Choroid plexus epithelial cell (primary cell): ENCODE data around the gene MACO1.

ENCODE experiments used
- DNase-seq: peaks from one replicate; pipeline ENCODE4 v3.0.0-alpha.2; 2010; ENCODE audit warnings: low read depth
- H3K4me3 ChIP-seq: 2 replicates; pipeline ENCODE4 v1.5.1; 2011; ENCODE audit warnings: low read depth, mild to moderate bottlenecking, control low read depth, low read length, moderate library complexity
- CTCF ChIP-seq: conservative IDR thresholded peaks from 2 replicates; pipeline ENCODE4 v1.5.1; 2011; ENCODE audit warnings: low read depth, mild to moderate bottlenecking, control low read depth, inconsistent platforms, low read length, moderate library complexity

MACO1 gene

GRCh38 chr1:25485536-25486411, 55.1 kb downstream of the MACO1 start:
- DNase-seq: no peak
- no peak overlapping the region for H3K4me3 ChIP-seq
- TF ChIP-seq CTCF: no peak

GRCh38 chr1:25486602-25487001, 55.9 kb downstream of the MACO1 start:
- no peak overlapping the region for H3K4me3 ChIP-seq
- peak; percentile 70 for DNase-seq
- TF ChIP-seq CTCF: peak; percentile 65

GRCh38 chr1:25487628-25488027, 56.9 kb downstream of the MACO1 start:
- TF ChIP-seq CTCF: peak; percentile 60
- DNase-seq: no peak
- no peak overlapping the region for H3K4me3 ChIP-seq

GRCh38 chr1:25492323-25492722, 61.6 kb downstream of the MACO1 start:
- TF ChIP-seq CTCF: no peak
- no peak overlapping the region for H3K4me3 ChIP-seq
- DNase-seq: no peak

GRCh38 chr1:25494952-25495351, 64.3 kb downstream of the MACO1 start:
- no peak overlapping the region for H3K4me3 ChIP-seq
- no peak for DNase-seq
- TF ChIP-seq CTCF: no peak

GRCh38 chr1:25500694-25501093, 70.0 kb downstream of the MACO1 start:
- DNase-seq: no peak
- no peak overlapping the region for H3K4me3 ChIP-seq

More at GRCh38 chr1:25500694-25501093, 70.0 kb downstream of the MACO1 start:
- TF ChIP-seq CTCF: no peak
